ENCODE data around the gene METAP1D.
A peak's percentile ranks its signal among the peaks of the same experiment; 100 is the strongest.

The METAP1D gene

DNA sequence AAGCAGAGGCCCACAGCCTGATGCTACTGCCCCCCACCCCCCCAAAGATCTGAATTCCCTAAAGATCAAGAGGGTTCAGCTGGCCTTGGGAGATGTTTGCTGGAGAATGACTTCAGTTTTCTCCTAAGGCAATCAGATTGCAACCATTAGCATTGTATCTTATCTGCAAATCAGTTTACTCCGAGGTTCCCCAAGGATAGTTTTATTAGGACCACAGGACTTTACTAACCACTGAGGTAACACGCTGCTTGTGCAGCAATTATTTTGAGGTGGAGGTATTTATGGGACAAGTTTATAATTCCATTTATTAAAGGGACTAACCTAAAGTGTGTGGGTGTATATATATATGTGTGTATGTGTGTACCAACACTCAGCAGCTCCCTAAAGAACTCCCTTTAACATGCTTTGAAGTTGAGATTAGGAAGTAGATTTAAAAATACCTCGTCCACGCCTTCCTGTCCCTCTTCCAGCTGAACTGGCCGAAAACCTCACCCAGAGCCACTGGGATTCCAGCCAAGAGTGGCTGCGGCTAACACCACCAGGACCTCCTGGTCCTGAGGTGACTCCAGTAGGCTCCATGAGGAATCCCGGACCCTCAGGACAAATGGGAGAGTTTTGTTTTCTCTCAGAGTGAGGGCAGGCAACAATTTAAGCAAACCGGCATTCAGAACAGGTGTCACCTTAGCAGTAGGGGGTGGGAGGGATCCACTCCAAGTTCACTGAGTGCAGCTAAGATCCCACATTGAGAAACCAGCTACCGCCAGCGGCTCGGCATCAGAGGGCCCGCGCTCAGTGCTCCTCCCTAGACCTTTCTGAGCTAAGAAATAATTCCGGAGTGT is 82.6 kb downstream of the METAP1D start:
- no peak for DNase-seq

DNA sequence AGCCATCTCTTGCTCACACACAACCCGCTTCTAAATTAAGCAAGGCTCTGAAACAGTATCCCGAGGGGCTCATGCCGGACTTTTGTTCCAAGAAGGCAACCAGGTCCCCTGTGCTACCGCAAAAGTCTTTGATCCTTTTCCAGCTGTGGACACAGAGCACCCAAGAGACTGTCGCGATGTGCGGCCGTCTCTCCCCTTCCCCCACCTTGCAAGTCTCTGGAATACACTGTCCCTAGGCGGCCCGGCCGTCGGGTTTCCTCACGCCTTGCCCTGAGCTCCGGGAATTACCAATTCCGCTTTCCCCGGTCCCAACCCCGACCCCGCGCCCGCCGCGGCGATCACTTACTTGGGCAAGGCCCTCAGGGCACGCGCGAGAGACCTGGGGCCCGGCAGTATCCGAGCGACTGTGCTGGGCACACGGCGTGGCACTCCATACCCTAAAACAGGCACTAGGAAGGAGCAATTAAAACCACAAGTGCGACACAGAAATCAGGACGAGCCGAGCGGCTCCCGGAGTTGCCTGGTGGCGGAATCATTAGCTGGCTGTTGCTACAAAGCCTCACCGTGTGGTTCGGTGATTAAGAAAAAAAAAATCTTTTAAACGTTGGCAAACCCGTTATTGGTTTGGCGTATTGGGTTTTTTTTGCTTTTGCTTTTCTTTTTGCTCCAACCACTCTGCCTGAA is 83.3 kb downstream of the METAP1D start:
- DNase-seq: no peak

DNA sequence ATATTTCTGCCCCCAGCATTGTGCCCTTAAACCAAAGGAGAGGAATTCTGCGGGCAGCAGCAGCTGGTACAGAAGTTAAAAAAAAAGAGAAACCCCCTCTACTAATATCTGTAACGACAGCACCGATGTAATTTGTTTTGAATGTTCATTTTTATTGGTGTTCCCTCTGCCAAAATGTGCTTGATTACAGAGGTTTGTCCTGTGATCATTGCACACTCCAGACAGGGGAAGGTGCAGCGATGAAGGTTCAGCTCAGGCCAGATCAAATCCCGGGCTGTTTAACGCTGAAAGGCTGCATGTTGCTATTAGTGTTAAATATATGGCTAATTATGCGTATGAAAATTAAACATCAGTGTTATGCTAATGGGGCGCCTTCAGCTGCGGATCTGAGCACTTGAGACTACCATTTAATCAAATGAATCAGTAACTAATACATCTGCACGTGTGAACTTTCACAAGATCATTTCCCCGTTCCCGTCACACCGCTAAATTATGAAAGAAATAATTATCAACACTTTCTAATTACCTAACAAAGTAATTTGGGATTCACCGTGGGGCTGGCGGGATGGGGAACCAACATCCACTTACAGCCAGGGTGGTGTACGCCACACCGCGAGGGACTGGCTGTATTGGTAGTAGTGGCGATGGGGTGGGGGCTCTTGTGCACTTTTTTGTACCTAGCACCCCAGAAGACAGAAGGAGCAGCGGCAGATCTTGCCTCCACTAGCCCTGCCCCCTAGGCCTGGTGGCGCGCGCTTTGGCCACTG is 84.1 kb downstream of the METAP1D start:
- peak; percentile 35 for DNase-seq

DNA sequence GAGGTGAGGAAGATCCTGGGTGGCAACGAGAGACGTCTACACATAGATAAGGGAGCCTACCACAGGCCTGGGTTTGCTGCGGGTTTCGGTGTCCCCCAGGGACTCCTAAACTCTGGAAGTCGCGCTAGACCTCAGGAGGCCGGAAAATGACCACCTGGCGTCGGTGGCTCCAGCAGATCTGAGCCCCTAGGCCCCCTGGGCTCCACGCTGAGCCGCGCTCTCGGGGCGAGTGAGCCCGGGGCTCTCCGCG is 84.6 kb downstream of the METAP1D start:
- DNase-seq: no peak

DNA sequence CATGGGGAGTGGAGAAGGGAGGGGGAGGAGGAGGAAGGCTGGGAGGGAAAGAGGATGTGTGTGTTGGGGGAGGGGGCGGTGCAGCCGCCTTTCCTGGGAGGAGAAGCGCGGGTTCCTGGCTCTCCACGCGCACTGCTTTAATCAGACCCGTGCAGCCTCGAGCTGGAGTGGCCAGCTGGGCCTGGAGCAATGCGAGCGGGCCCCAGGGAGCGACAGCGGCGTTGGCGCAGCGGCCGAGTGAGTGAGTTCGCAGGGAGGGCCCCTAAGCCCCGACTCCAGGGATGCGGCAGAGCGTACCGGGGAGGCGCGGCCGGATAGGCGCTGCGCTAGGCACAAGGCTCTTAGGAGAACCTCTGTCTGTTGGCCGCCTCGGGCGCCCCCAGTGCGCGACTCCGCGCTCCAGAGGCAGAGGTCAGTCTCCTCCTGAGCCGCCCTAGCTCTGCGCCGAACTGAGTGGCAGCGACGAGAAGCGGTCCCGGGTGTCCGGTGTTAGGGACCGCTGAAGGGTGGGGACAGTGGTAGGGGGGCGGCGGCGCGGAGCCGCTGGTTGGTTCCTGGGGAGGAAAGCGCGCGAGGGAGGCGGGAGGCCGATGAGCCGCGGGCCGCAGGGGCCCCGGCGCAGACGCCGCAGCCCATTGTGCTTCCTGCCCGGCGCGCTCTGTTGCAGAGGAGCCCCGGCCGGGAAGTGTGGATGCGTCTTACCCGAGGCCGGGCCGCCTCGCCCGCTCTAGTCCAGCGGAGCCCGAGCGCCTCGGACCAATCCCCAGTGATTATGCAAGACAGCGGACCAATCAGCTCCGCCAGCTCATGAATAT is 85.1 kb downstream of the METAP1D start:
- peak; percentile 70 for DNase-seq

DNA sequence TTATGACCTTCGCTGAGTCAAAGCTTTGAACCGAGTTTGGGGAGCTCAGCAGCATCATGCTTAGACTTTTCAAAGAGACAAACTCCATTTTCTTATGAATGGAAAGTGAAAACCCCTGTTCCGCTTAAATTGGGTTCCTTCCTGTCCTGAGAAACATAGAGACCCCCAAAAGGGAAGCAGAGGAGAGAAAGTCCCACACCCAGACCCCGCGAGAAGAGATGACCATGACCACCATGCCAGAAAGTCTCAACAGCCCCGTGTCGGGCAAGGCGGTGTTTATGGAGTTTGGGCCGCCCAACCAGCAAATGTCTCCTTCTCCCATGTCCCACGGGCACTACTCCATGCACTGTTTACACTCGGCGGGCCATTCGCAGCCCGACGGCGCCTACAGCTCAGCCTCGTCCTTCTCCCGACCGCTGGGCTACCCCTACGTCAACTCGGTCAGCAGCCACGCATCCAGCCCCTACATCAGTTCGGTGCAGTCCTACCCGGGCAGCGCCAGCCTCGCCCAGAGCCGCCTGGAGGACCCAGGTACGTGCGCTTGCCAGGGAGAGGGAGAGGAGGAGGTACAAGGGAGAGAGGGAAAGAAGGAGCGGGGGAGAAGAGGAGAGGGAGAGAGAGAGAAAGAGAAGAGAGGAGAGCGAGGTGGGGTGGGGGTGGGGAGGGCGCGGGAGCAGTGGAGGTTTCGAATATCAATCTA is 85.9 kb downstream of the METAP1D start, which contains the start of gene DLX1:
Gene DLX1 (plus strand): TSS at position 48 of the 700 bp plus-strand sequence. CDS start 171 bp downstream, at position 219.
- peak; percentile 28 for DNase-seq

DNA sequence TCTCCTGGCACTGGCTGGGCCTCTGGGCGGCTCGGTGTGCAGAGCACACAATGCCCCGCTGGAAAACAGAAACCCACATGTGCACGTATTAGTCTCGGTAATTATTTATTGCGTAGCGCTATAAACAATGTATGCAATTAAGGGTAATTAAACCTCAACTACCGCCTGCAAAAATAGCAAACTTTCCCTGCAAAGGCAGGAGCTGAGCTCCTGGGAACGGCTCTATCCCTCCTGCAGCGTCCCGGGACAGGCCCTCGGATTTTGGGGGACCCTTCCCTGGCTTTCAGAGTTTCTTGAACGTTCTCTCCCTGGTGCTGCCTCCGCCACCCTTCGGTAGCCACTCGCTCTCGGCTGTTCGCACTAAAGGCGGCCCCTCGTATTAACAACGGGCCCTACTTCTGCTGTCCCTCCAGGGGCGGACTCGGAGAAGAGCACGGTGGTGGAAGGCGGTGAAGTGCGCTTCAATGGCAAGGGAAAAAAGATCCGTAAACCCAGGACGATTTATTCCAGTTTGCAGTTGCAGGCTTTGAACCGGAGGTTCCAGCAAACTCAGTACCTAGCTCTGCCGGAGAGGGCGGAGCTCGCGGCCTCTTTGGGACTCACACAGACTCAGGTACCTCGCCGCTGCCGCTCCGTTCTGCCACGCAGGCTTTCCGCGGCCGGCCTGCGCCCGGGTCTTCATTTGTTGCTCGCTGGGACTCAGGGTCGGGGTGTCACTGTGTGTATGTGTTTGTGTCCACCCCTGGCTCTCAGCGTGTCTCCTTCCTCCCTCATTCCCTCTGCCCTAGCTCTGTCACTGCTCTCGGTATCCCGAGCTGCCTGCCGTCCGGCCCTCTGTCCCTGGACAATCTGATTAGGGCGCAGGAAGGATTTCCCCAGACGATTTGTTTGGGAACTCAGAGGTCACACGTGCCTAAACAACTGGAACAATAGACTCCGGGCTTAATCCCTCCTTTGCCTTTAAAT is 86.8 kb downstream of the METAP1D start:
- DNase-seq: peak; percentile 77

DNA sequence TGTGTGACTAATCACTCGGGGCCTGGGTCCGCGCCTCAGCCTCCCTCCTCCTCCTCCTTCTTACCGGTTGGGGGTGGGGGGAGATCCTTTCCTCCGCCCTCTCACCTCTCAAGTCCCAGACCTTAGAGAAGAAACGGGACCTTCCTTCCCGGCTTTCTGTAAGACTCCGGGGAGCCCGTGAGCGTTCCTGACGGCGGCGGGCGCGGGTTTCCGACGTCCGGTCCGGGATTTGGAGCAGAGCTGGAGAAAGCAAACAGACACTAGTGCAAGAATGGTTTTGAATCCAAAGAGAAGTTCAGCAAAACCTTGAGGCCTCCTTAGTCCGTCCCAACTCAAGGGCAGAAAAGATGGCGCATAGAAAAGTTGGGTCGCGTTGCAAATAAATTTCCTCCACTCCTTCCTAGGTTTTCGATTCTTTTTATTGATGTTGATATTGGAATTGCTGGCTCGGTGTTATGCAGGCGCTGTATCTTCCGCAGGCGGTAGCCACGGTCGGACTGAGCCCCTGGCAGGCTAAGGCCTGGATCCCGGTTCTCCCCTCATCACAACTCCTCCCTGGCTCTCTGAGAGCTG is 87.5 kb downstream of the METAP1D start:
- DNase-seq: no peak

DNA sequence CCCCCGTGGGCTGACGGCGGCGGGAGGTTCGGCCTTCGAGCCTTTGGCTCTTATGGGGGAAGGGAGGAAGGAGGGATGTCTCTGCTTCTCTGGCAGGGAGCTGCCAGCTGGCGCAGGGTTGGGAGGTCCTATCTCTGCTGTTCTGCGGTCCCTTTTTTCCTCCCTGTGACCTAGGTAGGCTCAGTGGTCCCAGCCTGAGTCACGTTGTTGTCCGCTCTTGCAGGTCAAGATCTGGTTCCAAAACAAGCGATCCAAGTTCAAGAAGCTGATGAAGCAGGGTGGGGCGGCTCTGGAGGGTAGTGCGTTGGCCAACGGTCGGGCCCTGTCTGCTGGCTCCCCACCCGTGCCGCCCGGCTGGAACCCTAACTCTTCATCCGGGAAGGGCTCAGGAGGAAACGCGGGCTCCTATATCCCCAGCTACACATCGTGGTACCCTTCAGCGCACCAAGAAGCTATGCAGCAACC is 88.1 kb downstream of the METAP1D start:
- DNase-seq: no peak

DNA sequence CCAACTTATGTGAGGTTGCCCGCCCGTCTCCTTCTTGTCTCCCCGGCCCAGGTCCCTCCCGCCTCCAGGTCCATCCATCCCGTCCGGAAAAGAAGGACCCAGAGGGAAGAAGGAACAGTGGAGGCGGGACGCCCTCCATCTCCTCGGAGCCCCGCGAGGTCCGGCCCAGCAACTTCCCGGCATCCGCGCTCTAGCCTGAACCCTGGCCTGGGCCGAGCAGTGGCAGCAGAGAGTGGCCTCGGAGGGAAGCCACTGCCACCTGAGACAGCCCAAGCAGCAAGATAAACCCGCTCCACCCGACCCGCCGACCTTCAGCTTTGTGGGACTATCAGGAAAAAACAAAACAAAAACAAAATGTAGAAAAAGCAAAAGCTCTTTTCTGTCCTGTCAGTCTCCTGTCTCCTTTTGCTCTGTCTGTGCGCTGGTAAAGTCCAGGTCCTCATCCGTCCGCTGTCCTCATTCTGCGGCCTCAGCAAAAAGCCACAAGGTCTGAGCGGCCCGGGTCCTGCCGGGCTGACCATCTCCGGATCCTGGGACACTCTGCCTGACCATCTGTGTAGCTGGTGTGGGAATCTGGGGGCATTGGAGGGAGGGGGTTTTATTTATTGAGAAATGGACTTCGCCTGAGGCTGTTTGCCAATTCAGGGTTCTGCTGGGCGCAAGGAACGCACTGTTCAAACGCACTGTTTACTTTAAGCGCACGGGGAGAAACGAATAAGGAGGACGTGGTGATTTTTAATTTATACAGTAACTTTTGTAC is 88.7 kb downstream of the METAP1D start:
- peak; percentile 25 for DNase-seq

DNA sequence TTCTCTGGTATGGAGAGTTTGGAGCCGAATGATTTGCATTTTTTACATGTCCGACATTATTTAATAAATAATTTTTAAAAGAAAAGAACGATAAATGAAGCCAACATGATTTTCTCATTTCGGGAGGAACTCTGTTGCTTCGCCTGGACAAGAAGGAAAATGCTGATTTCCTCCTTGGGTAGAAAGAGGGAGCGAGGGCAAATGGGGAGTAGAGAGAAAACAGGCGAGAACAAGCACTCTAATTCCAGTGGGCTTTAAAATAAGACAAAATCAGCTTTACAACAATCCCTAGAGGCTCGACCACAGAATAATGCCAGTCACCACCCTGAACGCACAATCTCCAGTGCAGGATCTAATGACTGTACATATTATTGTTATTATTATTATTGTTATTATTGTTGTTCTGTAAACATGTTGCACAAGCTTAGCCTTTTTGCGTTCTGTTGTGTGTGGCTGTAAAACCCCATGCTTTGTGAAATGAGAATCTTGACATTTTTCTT is 89.3 kb downstream of the METAP1D start:
- no peak for DNase-seq

DNA sequence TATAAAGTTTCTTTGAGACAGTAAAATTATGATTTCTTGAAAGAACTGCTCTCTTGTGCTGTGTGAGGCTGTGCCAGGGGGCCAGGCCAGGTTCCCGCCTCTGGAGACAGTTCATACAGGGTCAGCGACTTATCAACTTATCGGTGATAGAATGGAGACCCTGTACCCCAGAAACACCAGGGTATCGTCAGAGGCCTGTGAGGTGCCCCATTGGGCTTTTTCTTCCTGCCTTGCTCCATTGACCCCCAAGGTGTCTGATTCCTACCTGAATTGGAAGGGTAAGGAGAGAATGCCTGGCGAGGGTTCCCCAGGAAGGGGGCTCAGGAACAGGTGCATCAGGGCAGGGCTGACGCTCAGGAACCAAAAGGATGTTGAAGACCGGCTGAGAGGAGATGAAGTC is 89.9 kb downstream of the METAP1D start:
- DNase-seq: no peak

DNA sequence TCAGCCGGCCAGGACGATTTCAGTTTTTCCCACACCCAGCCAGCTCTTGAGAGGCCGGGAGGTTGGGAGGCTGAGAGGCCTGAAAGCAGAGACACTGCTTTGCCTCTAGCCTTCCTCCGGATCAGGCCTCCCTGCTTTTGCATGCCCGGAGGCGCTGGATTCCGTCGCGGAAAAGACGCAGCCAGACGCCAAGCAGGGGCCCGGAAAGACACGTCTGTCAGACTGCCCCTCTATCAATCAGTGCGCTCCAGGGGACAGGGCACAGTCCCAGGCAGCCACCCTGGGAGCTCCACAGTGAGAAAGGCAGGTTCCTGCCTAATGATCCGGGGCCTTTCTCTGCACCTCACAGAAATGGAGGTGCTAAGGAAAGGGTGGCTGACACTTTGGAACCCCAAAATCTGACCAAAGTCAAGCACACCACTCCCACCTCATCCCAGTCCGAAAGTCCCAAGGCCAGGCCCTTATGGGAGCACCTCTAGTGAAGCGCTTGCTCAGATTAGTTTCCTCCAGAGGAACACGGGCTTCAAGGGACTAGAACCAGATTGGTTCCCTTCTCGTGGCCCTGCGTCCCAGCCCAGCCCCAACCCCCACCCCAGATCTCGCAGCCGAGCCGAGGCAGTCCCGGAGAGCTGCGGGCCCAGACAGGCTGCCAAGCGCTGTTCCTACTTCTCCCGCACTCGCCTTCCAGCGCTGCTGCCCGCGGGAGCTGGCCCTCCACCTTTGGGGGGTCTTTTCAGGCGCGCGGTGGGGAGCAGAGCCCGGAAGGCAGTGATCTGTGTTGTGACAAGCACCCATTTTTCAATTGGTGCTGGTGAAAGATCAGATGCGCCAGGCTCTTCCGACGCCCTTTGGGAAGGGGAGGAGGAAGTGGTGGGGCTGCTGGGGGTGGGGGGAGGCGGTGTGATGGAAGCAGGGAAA is 90.5 kb downstream of the METAP1D start:
- DNase-seq: peak; percentile 25

DNA sequence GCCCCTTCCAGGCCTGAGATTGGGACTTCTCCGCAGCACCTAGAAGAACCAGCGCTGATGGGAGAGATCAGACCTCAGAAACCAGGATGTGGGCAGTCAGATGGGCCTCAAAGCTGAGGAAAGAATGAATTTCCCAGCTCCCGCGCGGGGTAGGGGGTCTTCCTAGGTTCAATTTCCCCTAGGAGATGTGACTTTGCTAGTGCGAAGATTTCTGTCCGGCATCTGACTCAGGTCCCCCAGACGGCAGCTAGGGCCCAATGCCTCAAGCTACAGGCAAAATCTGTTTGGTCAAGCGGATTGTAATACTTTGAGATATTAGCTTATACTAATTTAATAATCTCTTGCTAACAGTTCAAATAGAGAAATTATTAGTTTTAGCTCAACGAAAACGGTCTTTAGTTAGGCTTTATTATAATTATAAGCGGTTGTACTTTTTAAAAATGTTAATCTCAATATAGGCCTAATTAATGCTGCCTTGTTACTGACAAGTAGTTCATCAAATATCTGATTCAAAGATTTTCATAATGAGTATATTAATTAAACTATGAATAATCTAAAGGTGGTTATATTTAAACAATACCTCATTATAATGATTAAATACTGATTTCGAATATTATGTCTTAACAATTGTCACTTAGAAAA is 91.4 kb downstream of the METAP1D start:
- no peak for DNase-seq

DNA sequence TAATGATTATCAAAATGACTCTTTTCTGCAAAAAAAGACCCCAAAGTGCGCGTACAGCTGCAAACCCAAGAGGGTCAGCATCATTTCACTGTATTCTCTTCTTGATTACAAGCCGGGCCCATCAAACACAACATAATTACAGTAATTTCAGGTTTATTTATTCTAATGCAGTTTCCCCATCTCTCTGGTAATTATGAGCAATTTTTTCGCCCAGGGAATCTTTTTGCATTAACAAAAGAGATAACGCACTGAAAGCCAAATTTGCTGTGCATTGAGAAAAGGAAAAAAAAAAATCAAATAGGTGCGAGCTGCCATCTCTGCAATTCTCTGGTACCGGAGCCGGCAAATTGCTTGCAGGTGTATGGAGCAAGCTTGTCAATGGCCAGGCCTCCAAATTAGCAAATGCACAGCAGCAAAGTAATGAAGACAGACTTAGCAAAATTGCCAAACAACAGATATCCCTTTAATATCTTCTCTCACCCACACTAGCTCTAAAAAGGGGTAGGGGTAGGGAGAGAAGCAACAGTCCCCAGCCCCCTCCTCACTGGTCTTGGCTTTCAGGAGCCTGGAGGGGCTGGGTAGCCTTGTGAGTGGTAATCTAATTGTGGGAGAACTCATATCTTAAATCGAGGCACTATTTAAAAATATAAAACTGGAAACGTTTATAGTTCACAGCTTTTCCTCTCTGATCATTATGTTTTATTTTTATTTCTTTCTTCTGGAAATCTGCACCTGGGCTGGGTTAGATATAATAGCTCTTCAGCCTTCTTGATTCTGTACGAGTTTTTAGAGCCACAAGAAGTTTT is 92.2 kb downstream of the METAP1D start:
- DNase-seq: no peak

DNA sequence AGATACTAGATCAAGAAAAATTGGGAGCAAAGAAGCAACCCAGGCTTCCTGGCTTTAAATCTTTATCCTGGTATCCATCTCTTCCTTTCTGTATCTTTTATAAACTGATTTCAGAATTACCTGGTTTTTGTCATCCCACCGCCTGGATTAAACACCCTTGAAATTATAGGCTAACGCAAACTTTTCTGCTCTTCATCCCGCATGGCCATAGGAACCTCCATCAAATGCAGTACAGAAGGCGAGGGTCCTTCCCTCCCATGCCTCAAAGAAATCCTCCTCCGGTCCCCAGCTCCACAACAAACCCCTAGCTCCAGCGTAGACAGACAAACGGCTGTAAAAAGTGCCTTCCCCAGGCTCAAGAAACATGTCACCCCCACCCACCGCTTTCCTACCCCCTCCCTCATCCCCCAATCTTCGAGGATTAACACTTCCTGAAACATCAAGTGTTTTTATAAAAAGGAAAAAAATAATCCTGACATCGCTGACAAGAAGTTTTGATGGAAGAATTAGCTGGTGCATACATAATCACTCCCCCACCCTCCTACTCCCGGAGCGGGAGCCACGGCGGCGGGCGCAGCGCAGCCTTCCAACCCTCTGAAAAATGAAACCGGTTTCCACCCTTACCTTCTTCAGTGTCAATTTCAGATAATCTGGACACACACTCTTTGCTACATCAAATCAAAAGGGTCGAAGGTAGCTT is 93.1 kb downstream of the METAP1D start:
- DNase-seq: no peak
